M059J (cell line): Measurements from ENCODE around the gene ADAD1. TPM values are rescaled to one million over a fixed set of nuclear protein-coding genes. Genes with fewer than 3 reads are reported as not detected.

Experiments used
- DNase-seq: peaks from one replicate; pipeline ENCODE4 v3.0.0-alpha.2; 2012; ENCODE audit warnings: low read depth
- total RNA-seq: library from RNA; depleted of rRNA; stranded (reverse); fragments of >200 nt; shearing (Covaris generic); gene quantifications from 2 replicates; pipeline ENCODE4 v1.2.3, GENCODE V29; 2014; rRNA removed

Gene ADAD1
- total RNA-seq, 1 experiment from 2014 or later: not detected

DNA sequence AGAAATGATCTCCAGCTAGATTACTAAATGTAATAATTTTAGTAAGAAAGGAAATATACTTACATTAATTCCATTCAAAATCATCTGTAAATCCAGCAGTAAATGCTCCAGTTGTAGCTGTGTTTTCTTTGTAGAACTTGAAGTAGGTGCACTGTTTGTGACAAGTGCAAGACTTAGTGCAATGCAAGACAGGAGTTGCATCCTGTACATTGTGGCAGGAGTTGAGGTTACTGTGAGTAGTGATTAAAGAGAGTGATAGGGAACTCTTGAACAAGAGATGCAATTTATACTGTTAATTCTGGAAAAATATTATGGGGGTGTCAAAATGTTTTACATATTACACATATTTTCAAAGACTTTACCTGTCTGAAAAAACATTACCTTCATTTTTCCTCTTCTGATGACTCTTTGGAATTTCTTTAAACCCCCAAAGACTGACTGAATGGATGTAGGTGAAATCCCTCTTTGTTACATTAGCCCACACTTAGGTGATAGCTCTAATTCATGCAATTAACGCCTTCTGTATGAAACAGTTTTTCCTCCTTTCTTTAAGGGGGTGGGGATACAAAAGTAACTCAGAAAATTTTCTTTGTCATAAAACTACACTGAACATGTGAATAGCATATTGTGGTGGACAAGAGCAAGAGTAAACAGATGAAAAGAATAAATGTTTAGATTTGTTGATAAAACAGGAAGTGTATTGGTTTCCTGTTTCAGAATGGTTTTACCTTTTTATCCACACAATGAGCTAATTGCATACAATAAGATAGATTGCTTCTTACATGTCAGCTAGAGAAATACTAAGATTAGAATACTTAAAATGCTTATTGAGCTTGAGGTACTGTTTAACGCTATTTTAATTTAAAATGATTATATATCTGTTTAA is 77.7 kb downstream of the ADAD1 start, which contains the start of gene IL2:
IL2 (minus strand) TSS at position 495 of the 886 bp plus-strand sequence; CDS start at position 210, 285 bp downstream.
- no peak for DNase-seq

- DNase-seq: peak; percentile 61
Measured at GRCh38 chr4:122458625-122459024, 79.8 kb downstream of the ADAD1 start.

DNA sequence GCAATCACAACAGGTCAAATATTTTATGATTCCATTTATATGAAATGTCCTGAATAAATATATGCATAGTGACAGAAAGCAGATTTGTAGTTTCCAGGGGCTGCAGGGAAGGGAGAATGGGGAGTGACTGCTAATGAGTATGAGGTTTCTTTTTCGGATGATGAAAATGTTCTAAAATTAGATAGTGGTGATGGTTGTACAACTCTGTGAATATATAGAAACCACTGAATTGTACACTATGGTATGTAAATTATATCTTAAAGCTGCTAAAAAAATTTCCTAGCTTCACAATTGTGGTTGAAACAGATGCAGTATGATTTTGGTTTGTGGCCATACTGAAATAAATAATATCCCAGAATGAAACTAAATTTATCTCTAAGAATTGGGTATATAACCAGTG is 90.6 kb downstream of the ADAD1 start:
- DNase-seq: no peak

DNA sequence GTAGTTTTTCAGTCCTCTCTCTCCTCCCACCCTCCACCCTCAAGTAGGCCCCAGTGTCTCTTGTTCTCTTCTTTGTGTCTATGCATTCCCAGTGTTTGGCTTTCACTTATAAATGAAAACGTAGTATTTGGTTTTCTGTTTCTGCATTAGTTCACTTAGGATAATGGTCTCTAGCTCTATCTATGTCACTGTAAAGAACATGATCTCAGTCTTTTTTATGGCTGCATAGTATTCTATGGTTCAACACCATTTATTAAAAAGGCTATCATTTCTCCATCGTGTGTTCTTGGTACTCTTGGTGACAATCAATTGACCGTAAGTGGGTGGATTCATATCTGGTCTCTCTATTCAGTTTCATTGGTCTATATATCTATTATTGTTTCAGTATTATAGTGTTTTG is 96.4 kb downstream of the ADAD1 start:
- DNase-seq: no peak

- DNase-seq: no peak
Measured at GRCh38 chr4:122476126-122476525, 97.3 kb downstream of the ADAD1 start.

DNA sequence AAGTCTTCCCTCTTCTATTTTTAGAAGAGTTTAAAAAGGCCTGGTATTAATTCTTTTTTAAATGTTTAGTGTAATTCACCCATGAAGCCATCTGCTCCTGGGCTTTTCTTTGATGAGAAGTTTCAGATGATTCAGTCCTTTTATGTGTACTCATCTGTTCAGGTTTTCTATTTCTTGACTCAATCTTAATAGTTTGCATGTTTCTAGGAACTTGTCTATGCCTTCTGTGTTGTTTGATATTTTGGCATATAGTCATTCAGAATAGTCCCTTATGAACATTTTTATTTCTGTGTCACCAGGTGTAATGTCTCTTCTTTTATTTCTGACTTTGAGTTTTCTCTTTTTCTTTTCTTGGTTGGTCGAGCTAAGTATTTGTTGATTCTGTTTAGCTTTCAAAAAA is 97.9 kb downstream of the ADAD1 start:
- no peak for DNase-seq

Other genes starting within 250 kb of the ADAD1 start
- gene BLTP1, start 226.7 kb upstream of the ADAD1 start, total RNA-seq: 11.2 and 16.5 TPM in 2 replicates
- gene IL2, start 77.7 kb downstream of the ADAD1 start, total RNA-seq: not detected in 2 replicates
- gene IL21, start 242.1 kb downstream of the ADAD1 start, total RNA-seq: not detected in 2 replicates